Epithelial cell of alveolus of lung (primary cell): Measurements from ENCODE around the gene CEP41. TPM values are rescaled to one million over a fixed set of nuclear protein-coding genes. Genes with fewer than 3 reads are reported as not detected.

ENCODE experiments used
- total RNA-seq: library from RNA; depleted of rRNA; stranded (reverse); fragments of >200 nt; gene quantifications from 2 replicates; pipeline ENCODE4 v1.2.1, GENCODE V29; 2015

CEP41 gene, protein sequence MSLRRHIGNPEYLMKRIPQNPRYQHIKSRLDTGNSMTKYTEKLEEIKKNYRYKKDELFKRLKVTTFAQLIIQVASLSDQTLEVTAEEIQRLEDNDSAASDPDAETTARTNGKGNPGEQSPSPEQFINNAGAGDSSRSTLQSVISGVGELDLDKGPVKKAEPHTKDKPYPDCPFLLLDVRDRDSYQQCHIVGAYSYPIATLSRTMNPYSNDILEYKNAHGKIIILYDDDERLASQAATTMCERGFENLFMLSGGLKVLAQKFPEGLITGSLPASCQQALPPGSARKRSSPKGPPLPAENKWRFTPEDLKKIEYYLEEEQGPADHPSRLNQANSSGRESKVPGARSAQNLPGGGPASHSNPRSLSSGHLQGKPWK
- total RNA-seq, result 24.9 and 26.9 TPM in 2 replicates

DNA sequence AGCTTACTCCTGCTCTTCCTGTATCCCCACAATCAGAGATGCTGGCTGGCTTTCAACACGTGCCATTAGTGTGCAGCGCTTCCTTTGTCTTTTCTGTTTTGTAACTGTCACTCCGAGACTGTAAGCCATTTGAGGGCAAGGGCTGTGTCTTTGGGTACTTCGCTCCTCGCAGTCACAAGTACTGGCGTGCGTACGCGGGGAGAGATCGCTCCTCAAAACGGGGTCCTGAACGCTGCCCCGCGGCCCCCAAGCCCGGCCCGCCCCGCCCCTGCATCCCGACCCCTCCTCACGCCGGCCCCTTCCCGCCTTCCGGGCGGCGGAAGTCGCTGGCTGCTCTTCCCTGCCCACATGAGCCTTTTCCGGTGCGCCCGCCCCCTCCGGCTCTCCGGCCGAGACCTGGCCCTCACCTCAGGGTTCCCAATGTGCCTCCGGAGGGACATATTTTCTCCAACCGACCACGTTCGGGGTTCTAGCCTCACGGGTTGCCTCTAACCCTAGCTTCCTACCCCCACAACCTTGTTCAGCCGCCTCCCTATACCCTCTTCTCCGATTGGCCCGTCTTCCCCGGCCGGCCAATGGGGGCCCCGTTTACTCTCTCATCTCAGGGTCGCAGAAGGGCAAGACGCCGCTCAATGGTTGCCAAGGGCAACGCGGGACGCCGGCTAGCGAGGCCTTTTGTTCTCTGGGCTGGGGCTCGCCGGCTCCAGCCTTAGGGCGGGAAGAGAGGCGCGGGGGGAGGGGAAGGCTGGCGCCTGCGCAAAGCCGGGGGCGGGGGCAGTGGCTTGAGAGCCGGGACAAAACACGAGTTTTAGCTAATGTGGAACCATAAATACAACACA, at the start of gene CEP41:
Gene CEP41 (minus strand): TSS at position 490 of the 839 bp plus-strand sequence. CDS start 50 bp downstream, at position 440.

GRCh38 chr7:130379921-130380860, 60.6 kb downstream of the CEP41 start, which contains the start of gene CPA1:
Gene CPA1 (plus strand): TSS chr7:130380494. CDS start chr7:130380521, 27 bp downstream.

DNA sequence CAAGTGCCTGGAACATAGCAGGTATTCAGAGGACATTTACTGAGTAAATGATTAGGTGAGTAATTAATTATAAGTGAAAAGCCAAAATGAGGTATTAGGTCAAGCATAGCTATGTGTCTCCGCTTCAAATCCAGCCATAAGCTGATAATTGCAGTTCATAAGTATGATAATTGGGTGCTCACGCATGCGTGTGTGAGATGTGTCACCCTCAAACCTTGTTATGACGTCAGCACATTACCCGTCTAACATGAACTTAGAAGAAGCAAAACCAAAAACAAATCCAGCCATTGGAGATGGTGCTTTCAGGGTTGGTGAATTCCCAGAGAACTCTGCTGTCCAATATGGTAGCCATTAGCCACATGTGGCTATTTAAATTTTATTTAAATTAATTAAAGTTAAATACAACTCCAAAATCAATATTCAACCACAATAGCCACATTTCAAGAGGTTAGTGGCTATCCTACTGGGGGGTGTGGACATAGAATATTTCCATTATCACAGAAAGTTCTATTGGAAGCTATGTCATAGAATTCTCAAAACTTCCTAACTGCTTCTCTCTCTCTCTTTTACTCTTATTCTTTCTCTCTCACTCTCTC, 96.4 kb downstream of the CEP41 start, which contains the start of gene CPA5:
Gene CPA5 (plus strand): TSS at position 546 of the 596 bp plus-strand sequence. CDS start 1,670 bp downstream, outside the sequence.

Other genes starting within 250 kb of the CEP41 start
- 11.6 and 14.5 TPM in 2 replicates for gene TMEM209, start 235.6 kb downstream of the CEP41 start, total RNA-seq
- gene SSMEM1, start 233.2 kb downstream of the CEP41 start, total RNA-seq, result not detected in 2 replicates
- gene CPA2, start 174.2 kb downstream of the CEP41 start, total RNA-seq, result not detected in 2 replicates
- 1.8 and 3.1 TPM in 2 replicates for gene CPA4, start 147.9 kb downstream of the CEP41 start, total RNA-seq
- not detected in 2 replicates for gene CPA5, start 96.2 kb downstream of the CEP41 start, total RNA-seq
- not detected in 2 replicates for gene CPA1, start 60.5 kb downstream of the CEP41 start, total RNA-seq
- 44.7 and 109 TPM in 2 replicates for gene MEST, start 51.1 kb upstream of the CEP41 start, total RNA-seq
- 10.9 and 26.5 TPM in 2 replicates for gene COPG2, start 227.7 kb upstream of the CEP41 start, total RNA-seq
- gene TSGA13, start 245.5 kb upstream of the CEP41 start, total RNA-seq, result not detected in 2 replicates